OCI-LY7 (cell line): ENCODE measurements around the gene CDC42BPB.

Experiments used
- CTCF ChIP-seq: fragments of 200-600 bp; sonication (generic); conservative IDR thresholded peaks from 2 replicates; pipeline ENCODE4 v1.5.1; 2014; ENCODE audit warnings: mild to moderate bottlenecking, antibody characterized with exemption, low read length, moderate library complexity, mixed read lengths
- EZH2phosphoT487 ChIP-seq: fragments of 200-600 bp; sonication (generic); IDR thresholded peaks from 2 replicates; pipeline ENCODE4 v1.6.1; 2018; ENCODE audit warnings: low read depth, borderline replicate concordance, mild to moderate bottlenecking, mixed run types, antibody characterized with exemption, low read length, moderate library complexity, mixed read lengths

- no peak for TF ChIP-seq CTCF
- TF ChIP-seq EZH2phosphoT487 = no peak
Measured at GRCh38 chr14:102969901-102970300, 87.4 kb downstream of the CDC42BPB start.
